CD1c-positive myeloid dendritic cell (primary cell): ENCODE measurements around the gene ZNF17.
"Not testable (repeated sequence)": the region's sequence is repeated elsewhere in the genome, so short reads cannot be mapped to it uniquely, and the experiment has no call there.

Experiments
- DNase-seq: peaks from one replicate; pipeline ENCODE4 v3.0.0-alpha.2; 2016; ENCODE audit errors: extremely low spot score

ZNF17 gene

GRCh38 chr19:57410877-57411671 is at the start of gene ZNF17:
TSS of gene ZNF17 (plus strand) at chr19:57411161. CDS start at chr19:57413616, 2,455 bp downstream.
- peak; percentile 97 for DNase-seq

DNA sequence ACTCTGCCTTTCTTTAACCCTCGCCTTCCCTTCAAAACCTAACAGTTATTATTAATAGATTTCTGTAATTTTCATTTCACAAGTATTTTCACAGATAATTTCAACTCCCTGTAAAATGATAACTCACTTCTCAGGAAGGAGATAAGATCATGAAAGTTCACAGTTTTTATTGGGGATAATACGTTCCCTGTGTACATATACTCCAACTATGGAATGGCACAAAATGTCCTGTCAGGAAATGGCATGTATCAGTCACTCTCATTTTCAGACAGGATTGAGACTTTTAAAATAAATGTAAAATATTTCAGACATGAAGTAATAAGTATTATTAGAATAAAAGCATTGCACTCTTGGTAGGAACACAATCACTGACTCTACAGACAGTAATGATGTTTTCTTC is 48.5 kb upstream of the ZNF17 start:
- no peak for DNase-seq

DNA sequence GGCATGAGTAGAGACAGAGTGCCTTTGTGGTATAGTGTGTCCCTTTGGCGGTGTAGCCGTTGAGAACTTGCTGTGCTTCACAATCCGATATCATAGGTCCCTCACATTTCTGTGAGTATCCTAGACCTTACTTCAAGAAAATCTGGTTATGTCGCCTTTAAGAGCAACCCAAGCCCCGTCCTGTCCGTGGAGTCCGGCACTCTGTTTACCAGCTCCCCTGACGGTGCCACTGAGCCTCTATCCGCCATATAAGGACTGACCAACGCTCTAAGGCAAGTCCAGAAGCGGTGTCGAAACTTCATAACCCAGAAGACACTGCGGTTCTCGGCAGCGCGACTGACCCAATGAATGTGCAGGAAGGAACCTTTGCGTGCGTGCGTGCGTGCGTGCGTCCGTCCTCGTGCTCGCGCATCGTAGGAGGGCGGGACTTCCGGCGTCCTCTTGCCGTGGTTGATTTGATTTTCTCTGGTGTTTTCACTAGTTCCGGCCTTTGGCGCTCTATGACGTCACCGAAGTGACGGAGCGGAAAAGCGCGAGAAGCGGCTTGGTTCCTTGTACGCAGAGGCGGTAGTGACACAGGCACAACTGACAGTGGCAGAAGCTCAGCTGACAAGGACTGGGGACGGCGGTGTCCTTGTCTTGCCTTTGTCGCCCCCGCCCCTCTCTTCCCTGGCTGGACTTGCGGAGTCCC is 47.8 kb upstream of the ZNF17 start, which contains the start of the genes TRAPPC2B and ZNF547:
Gene TRAPPC2B (plus strand): TSS at position 555 of the 691 bp plus-strand sequence. CDS start 1,283 bp downstream, outside the sequence.
Gene ZNF547 (plus strand): TSS at position 555 of the 691 bp plus-strand sequence. CDS start 5,005 bp downstream, outside the sequence.
- peak; percentile 100 for DNase-seq

DNA sequence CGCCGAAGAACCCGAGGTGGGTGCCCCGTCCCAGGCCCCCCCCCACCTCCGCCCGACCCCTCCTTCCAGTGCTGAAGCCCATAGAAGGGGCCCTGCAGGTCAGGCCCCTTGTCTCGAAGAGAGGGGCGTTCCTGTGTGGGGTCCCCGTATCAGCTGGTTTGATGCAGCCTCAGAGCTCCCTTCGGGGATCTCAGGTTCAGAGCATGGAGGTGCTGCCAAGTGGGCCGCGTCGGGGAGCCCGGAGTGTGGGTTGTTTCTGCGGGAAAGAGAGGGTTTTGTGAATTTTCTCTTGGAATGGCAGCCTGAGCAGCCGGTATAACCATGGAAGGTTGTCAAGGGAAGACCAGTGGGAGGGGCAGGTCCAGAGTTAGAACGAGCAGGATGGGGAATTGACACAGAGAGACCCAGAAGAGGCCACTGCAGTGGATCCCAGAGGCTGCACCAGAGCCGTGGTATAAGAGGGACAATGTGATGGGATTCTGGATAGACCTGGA is 47.2 kb upstream of the ZNF17 start:
- no peak for DNase-seq

DNA sequence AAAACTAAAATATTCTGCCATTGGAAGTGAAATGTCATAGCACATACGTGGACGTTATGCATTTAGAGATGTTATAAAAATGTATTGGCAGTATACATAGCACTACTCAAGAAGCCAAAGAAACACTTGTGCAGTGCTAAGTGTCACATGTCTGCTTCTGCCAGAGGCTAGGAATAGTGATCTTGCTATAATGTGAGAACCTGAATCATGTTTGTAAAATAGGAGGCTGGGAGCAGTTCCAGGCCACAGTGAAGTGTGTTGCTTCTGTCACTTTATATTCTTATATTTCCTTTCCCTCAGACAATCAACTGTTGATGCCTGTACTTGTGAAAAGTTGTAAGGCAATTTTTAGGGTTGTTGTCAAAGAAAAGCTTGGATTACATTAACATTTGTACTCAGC is 44.2 kb upstream of the ZNF17 start:
- no peak for DNase-seq

DNA sequence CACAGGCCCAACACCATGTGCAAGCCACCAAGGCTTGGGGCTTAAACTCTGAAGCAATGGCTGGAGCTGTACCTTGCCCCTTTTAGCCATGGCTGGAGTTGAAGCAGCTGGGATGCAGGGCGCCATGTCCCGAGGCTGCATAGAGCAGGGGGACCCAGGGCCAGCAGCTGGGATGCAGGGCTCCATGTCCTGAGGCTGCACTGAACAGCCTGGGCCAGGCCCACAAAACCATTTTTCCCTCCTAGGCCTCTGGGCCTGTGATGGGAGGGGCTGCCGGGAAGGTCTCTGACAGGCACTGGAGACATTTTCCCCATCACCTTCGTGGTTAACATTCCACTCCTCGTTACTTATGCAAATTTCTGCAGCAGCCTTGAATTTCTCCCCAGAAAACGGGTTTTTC is 36.8 kb upstream of the ZNF17 start:
- DNase-seq, result no peak

DNA sequence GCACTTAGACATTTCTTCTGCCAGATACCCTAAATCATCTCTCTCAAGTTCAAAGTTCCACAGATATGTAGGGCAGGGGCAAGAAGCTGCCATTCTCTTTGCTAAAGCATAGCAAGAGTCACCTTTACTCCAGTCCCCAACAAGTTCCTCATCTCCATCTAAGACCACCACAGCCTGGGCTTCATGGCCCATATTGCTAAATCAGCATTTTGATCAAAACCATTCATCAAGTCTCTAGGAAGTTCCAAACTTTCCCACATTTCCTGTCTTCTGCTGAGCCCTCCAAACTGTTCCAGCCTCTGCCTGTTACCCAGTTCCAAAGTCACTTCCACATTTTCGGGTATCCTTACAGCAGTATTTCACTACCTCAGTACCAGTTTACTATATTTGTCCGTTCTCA is 36.3 kb upstream of the ZNF17 start:
- not testable (repeated sequence) for DNase-seq

DNA sequence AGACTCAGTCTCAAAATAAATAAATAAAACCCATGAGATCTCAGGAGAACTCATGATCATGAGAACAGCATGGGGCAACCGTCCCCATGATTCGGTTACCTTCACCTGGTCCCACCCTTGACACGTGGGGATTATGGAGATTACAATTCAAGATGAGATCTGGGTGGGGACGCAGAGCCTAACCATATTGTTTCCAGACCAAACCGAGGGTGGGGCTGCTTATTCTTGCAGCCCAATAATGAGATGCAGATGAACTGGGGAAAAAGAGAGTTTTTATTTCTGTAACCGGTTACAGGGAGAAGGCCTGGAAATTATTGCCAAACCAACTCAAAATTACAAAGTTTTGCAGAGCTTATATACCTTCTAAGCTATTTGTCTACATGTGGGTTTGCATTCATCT is 34.8 kb upstream of the ZNF17 start:
- no peak for DNase-seq

GRCh38 chr19:57377498-57378146 is 33.3 kb upstream of the ZNF17 start:
- DNase-seq, result no peak

DNA sequence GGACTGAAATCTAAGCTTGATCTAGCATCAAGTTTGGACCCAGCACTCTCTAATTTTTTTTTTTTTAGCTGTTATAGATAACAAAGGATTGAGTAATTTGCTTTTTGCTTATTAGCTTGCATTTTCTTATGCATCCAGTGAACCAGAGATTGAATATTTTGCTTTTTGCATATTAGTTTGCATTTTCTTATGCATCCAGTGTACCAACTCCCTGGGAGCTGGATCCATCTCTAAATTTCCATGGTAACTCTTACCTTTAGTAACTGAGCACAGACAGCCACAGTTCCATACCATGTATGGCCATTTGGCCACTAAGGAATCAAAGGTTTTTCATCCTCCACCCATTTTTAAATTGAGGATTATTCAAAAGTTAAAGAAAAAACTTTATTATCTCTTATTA is 30.0 kb upstream of the ZNF17 start:
- DNase-seq, result no peak

- no peak for DNase-seq
Observed at GRCh38 chr19:57382806-57383488, 28.0 kb upstream of the ZNF17 start.

- no peak for DNase-seq
Observed at GRCh38 chr19:57389194-57389729, 21.7 kb upstream of the ZNF17 start.

- peak; percentile 98 for DNase-seq
Observed at GRCh38 chr19:57389730-57390598, 21.0 kb upstream of the ZNF17 start, which contains the start of gene ZNF548. TSS of gene ZNF548 (plus strand) at chr19:57389854. CDS start at chr19:57390100, 246 bp downstream.

DNA sequence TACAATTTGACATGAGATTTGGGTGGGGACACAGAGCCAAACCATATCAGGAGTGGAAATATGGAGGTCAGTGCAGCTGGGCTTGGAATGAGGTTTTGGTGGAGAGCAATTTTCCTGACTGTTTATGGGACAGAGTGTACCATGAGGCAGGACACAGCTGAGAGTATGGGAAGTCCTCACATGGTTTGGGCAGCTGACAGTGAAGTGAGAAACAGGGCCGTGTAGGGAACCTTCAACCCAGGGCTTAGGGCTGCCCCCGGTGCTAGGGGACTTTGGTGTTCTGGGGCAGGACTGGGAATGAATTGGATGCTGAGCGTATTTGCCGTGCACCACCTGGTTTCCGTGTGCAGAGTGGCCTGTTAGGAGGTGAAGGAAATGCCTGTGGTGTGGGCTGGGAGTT is 15.3 kb upstream of the ZNF17 start:
- DNase-seq, result no peak

DNA sequence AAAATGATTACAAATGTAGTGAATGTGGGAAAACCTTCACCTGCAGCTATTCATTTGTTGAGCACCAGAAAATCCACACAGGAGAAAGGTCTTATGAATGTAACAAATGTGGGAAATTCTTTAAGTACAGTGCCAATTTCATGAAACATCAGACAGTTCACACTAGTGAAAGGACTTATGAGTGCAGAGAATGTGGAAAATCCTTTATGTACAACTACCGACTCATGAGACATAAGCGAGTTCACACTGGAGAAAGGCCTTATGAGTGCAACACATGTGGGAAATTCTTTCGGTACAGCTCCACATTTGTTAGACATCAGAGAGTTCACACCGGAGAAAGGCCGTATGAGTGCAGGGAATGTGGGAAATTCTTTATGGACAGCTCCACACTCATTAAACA is 12.1 kb upstream of the ZNF17 start:
- no peak for DNase-seq

GRCh38 chr19:57403737-57404563 is 7.0 kb upstream of the ZNF17 start:
- no peak for DNase-seq

GRCh38 chr19:57406516-57407123 is 4.3 kb upstream of the ZNF17 start:
- DNase-seq, result peak; percentile 54

DNA sequence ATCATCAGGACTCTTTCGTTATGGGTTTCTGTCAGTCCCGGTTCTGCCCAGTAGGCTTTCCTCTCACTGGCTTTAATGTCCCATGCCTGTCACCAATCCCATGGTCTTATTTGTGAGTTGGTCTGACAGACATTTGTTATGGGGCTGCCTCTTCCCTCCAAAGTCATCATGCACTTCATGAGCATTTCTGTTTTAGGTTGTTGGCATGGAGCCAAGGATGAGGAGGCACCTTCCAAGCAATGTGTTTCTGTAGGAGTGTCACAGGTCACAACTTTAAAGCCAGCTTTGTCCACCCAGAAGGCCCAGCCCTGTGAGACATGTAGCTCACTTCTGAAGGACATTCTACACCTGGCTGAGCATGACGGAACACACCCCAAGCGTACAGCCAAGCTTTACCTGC is 8.5 kb downstream of the ZNF17 start:
- no peak for DNase-seq

DNA sequence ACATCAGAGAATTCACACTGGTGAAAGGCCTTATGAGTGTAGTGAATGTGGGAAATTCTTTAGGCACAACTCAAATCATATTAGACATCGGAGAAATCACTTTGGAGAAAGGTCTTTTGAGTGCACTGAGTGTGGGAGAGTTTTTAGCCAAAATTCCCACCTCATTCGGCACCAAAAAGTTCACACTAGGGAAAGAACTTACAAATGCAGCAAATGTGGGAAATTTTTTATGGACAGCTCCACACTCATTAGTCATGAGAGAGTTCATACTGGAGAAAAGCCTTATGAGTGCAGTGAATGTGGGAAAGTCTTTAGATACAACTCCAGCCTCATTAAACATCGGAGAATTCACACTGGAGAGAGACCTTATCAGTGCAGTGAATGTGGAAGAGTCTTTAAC is 10.1 kb downstream of the ZNF17 start:
- DNase-seq, result no peak
